ENCODE results near the gene TBCCD1. TPM values are rescaled to one million over a fixed set of nuclear protein-coding genes. Genes with fewer than 3 reads are reported as not detected.

The TBCCD1 gene
- total and polyA plus RNA-seq, 2 of the 8 experiments (the other 6 are each of a cell fraction or from before 2014, with no cell fraction given): 11.3 to 13.9 TPM

DNA sequence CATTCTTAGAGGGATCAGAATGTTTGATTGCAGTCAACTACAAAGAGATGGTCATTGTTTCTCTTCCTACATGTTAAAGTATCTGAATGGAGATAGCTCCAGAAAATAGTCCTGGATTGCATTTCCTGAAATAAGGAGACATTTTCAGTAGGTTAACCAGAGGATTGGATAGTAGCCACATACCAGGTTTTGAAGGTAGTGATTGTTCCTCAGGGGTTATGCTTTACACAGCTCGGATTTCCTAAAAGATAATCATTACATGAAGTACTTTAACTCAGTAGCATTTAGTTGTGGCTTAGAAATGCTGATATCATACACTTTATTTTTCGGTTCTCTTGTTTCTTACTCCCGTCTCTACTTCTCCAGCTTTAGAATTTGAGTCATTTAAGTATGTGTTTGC is 13.6 kb upstream of the TBCCD1 start:
- Histone ChIP-seq H2AFZ (ENCODE audit: low read length) (no peak overlapping the region), H3K36me3 (ENCODE audit: control insufficient read depth in 2 of 4, insufficient read depth in 4 of 4, low read length in 3 of 4) (peaks cover 11 to 89% (median 57%) of the 10 kb centered on the region in 4 experiments), H2BK120ac (replicated peaks; ENCODE audit: low read depth, low read length) (no peak overlapping the region), H3K56ac (replicated peaks; ENCODE audit: insufficient read length, low read depth, low read length) (no peak overlapping the region), H2BK5ac (ENCODE audit: low read depth, low read length) (no peak overlapping the region), H4K20me1 (replicated peaks in 1 of 2; ENCODE audit: control insufficient read depth in 1 of 2, insufficient read depth in 2 of 2, low read length in 2 of 2) (no peaks in the 10 kb centered on the region), H2BK12ac (ENCODE audit: low read depth, low read length) (no peak overlapping the region), H4K8ac (ENCODE audit: extremely low read depth, insufficient read depth, low read length) (no peak overlapping the region), H3K18ac (ENCODE audit: extremely low read depth, low read length) (no peak overlapping the region), H2BK20ac (ENCODE audit: low read length) (no peak overlapping the region), H3K23ac (ENCODE audit: insufficient read length) (no peak overlapping the region), H3K4me2 (ENCODE audit: insufficient read depth in 1 of 2, low read depth in 2 of 2, low read length in 2 of 2) (no peak overlapping the region), H4K91ac (replicated peaks; ENCODE audit: insufficient read length, low read length) (no peak overlapping the region), H3K27ac (ENCODE audit: low read depth, low read length) (no peak overlapping the region), H4K5ac (ENCODE audit: insufficient read length, low read depth, low read length) (no peak overlapping the region), H3K79me1 (ENCODE audit: low read depth, low read length) (no peaks in the 10 kb centered on the region), H3K9me3 (ENCODE audit: insufficient read depth in 2 of 2, low read depth in 1 of 2, low read length in 1 of 2) (no peaks in the 10 kb centered on the region), H2AK5ac (ENCODE audit: low read depth, low read length) (no peak overlapping the region), H3K9ac (replicated peaks in 1 of 4; ENCODE audit: extremely low read depth in 1 of 4, low read depth in 3 of 4, low read length in 3 of 4) (no peak overlapping the region), H3K4ac (replicated peaks; ENCODE audit: insufficient read length, low read depth, low read length) (no peak overlapping the region), H3K79me2 (ENCODE audit: control insufficient read depth in 1 of 2, insufficient read depth in 2 of 2, low read length in 2 of 2) (no peaks in the 10 kb centered on the region), H3K14ac (ENCODE audit: insufficient read length) (no peak overlapping the region), H3K23me2 (ENCODE audit: low read depth, low read length) (no peaks in the 10 kb centered on the region; the same call in 1 of the 2 replicates), H3K27me3 (replicated peaks in 1 of 4; ENCODE audit: control insufficient read depth in 3 of 4, extremely low read depth in 1 of 4, insufficient read depth in 3 of 4, low read length in 3 of 4) (no peaks in the 10 kb centered on the region), H3K4me1 (replicated peaks in 1 of 4; ENCODE audit: control insufficient read depth in 3 of 4, insufficient read depth in 4 of 4, low read length in 3 of 4) (no peaks in the 10 kb centered on the region), H2BK15ac (ENCODE audit: low read length) (no peak overlapping the region), H3K4me3 (ENCODE audit: extremely low read depth in 1 of 4, insufficient read depth in 2 of 4, low read depth in 3 of 4, low read length in 4 of 4) (no peak overlapping the region)
- POLR2A ChIA-PET (ENCODE audit: partially characterized antibody): interaction anchor here (1.9 to 8.4 kb wide), 2 partner anchors 10 to 204 kb away, joined by 10 to 57 read pairs; partner anchors contain the start of genes DNAJB11 and EIF4A2
- FAIRE-seq: no peak
- CTCF ChIA-PET (ENCODE audit: partially characterized antibody): no interaction called here
- 94% methylated on average over 3 of the region's 3 CpGs; no CpG with 5 or more reads in 1 of the 2 experiments for WGBS, 2 experiments (ENCODE audit: extremely low coverage in 1 of 2, insufficient coverage in 1 of 2, insufficient read length in 1 of 2, insufficient replicate concordance in 2 of 2, low coverage in 1 of 2, low lambda C conversion rate in 2 of 2, missing lambda C conversion rate in 1 of 2)
- no peak for DNase-seq (ENCODE audit: low read depth in 1 of 2, low spot score in 2 of 2)
